Liver (tissue), 9 donors: Measurements from ENCODE around the gene BLNK. TPM values are rescaled to one million over a fixed set of nuclear protein-coding genes. Genes with fewer than 3 reads are reported as not detected.

ENCODE experiments used
- DNase-seq: peaks from one replicate; pipeline ENCODE4 v3.0.0-alpha.2; 2017; ENCODE audit warnings: low spot score
- H3K27ac ChIP-seq, 2 donors: one replicate each; pipeline ENCODE4 v1.7.0; 2013; ENCODE audit warnings: inconsistent platforms in 2 of 2, low read length in 2 of 2, control low read depth in 1 of 2, low read depth in 1 of 2, mild to moderate bottlenecking in 1 of 2
- H3K27me3 ChIP-seq, 4 donors: one replicate each; pipeline versions ENCODE4 v1.6.1 to v1.7.0; 2013; ENCODE audit warnings: low read length in 3 of 4, inconsistent platforms in 1 of 4, mild to moderate bottlenecking in 1 of 4, moderate library complexity in 1 of 4; ENCODE audit not compliant: control insufficient read depth in 4 of 4, insufficient read depth in 4 of 4
- H3K36me3 ChIP-seq, 4 donors: one replicate each; pipeline versions ENCODE4 v1.6.1 to v1.7.0; 2013; ENCODE audit warnings: low read length in 3 of 4, mild to moderate bottlenecking in 3 of 4, low read depth in 1 of 4, moderate library complexity in 1 of 4; ENCODE audit not compliant: control insufficient read depth in 4 of 4, insufficient read depth in 3 of 4
- H3K4me1 ChIP-seq, 4 donors: one replicate each; pipeline versions ENCODE4 v1.6.1 to v1.7.0; 2013; ENCODE audit warnings: low read length in 3 of 4, mild to moderate bottlenecking in 3 of 4, moderate library complexity in 1 of 4; ENCODE audit not compliant: control insufficient read depth in 4 of 4, insufficient read depth in 4 of 4
- H3K4me3 ChIP-seq, 3 donors: one replicate each; pipeline versions ENCODE4 v1.6.1 to v1.7.0; 2013; ENCODE audit warnings: low read length in 3 of 3, control low read depth in 1 of 3, low read depth in 1 of 3, mild to moderate bottlenecking in 1 of 3
- H3K9ac ChIP-seq, 2 donors: one replicate each; pipeline ENCODE4 v1.7.0; 2013; ENCODE audit warnings: low read length in 2 of 2, mild to moderate bottlenecking in 2 of 2, moderate library complexity in 2 of 2, control low read depth in 1 of 2, low read depth in 1 of 2
- H3K9me3 ChIP-seq, 4 donors: one replicate each; pipeline versions ENCODE4 v1.6.1 to v1.7.0; 2013; ENCODE audit warnings: low read length in 3 of 4; ENCODE audit not compliant: control insufficient read depth in 4 of 4
- CTCF ChIP-seq: fragments of 150-350 bp; IDR thresholded peaks from 2 replicates; pipeline ENCODE4 v1.5.1; 2017; ENCODE audit warnings: improper control_type of control experiment, low read depth, low read length; ENCODE audit not compliant: missing input control
- EGR1 ChIP-seq, 2 donors: IDR thresholded peaks; 2 replicates each; pipeline ENCODE4 v1.6.1; 2016 to 2018; ENCODE audit warnings: antibody characterized with exemption in 2 of 2, low read depth in 2 of 2
- FOXA2 ChIP-seq: IDR thresholded peaks from 2 replicates; pipeline ENCODE4 v1.6.1; 2016; ENCODE audit warnings: antibody characterized with exemption
- GABPA ChIP-seq, 2 donors: IDR thresholded peaks in 1 of 2; conservative IDR thresholded peaks in 1 of 2; 2 replicates each; pipeline ENCODE4 v1.6.1; 2016; ENCODE audit warnings: antibody characterized with exemption in 2 of 2, mild to moderate bottlenecking in 1 of 2, moderate library complexity in 1 of 2
- NR2F2 ChIP-seq: IDR thresholded peaks from 2 replicates; pipeline ENCODE4 v1.6.1; 2016; ENCODE audit warnings: antibody characterized with exemption
- REST ChIP-seq: IDR thresholded peaks from 2 replicates; pipeline ENCODE4 v1.6.1; 2016; ENCODE audit warnings: antibody characterized with exemption, mild to moderate bottlenecking
- RXRA ChIP-seq, 2 donors: IDR thresholded peaks; 2 replicates each; pipeline ENCODE4 v1.6.1; 2017 to 2018; ENCODE audit warnings: antibody characterized with exemption in 2 of 2, mild to moderate bottlenecking in 1 of 2
- SP1 ChIP-seq: IDR thresholded peaks from 2 replicates; pipeline ENCODE4 v1.6.1; 2018; ENCODE audit warnings: antibody characterized with exemption, mild to moderate bottlenecking
- WGBS: extraction: QIAGEN DNeasy Blood & Tissue Kit; methylation state at CpG from one replicate; pipeline ENCODE4 v1.1.7; 2013; 5-methylcytosine and 5-hydroxymethylcytosine counted together
- polyA plus RNA-seq, 2 donors: library from polyadenylated mRNA; stranded (reverse) in 1 of 2; unstranded in 1 of 2; fragments of 200-250 nt in 1 of 2; fragments of >200 nt in 1 of 2; fragmentation: Nextera tagmentation in 1 of 2; extraction: Ambion mirVana in 1 of 2; gene quantifications; one replicate each; pipeline versions ENCODE4 v1.2.1 to v1.2.3, GENCODE V29; 2013 to 2015
- total RNA-seq, 2 donors: library from RNA; depleted of rRNA; stranded (reverse); fragments of >200 nt; gene quantifications; one replicate each; pipeline ENCODE4 v1.2.3, GENCODE V29; 2014
- TF ChIP-seq, protein P1 (sequence below): IDR thresholded peaks from 2 replicates; pipeline ENCODE4 v1.6.1; 2016; ENCODE audit warnings: antibody characterized with exemption
- TF ChIP-seq, protein P2 (sequence below): IDR thresholded peaks from 2 replicates; pipeline ENCODE4 v1.6.1; 2016; ENCODE audit warnings: antibody characterized with exemption
- donor health status: healthy.
- donor health status: healthy.
- donor health status: healthy.
- donor health status: healthy.
- donor health status: healthy.

BLNK gene
- total and polyA plus RNA-seq, 4 donors = 3.3 to 45.2 (median 14.5) TPM

DNA sequence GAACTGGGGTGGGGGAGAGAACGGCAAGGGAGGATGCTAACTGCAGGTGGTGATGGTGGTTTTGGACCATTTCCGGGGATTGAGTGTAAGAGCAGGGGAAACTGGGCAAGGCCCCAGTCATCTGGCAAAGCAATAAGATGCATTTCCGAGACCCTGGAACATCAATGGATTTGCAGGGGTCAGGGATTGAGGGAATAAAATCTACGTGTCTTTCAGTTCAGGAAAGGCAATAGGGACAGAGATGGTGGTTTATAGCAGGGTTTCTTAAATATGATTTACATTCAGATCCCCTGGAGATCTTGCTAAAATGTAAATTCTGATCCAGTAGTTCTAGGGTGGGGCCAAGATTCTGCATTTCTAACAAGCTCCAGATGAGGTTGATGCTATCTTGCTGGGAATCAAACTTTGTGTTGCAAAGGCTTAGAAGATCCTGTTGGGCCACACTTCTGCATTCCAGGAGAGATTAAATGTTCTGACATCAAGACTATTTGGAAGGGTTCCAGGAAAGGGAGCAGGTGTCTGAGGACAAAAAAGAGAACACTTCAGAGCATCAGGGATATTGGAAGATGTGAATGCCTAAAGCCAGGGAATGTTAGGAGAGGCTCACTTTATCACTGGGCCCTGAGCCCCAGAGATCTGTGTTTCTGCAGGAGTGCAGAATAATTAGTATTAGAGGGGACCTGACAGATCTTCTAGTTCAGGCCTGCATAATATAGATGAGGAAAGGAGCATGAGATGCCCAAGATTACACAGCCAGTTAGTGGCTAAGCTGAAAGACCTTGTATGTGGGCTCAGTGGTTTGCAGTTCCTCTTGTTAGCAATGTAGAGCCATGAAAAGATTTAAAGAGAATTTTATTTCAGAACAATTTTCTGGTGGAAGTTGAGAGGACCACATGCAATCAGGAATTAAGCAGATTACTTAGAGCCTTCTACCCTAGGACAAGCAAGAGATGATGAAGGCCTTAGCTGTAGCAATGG lies 32.4 kb downstream of the BLNK start (continued):
- no peak for TF ChIP-seq CTCF
- TF ChIP-seq, protein P1, sequence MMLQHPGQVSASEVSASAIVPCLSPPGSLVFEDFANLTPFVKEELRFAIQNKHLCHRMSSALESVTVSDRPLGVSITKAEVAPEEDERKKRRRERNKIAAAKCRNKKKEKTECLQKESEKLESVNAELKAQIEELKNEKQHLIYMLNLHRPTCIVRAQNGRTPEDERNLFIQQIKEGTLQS = no peak

GRCh38 chr10:96236876-96237275 lies 34.5 kb downstream of the BLNK start:
- WGBS = 98% methylated on average over 1 of the region's 1 CpG
- H3K4me1 ChIP-seq = peaks cover 8 to 18% (median 11%) of the 10 kb centered on the region in 4 donors
- TF ChIP-seq CTCF (no peak), RXRA (IDR thresholded peaks at IDR 0.05) (no peak), SP1 (no peak), EGR1 (IDR thresholded peaks at IDR 0.05; ENCODE audit: low read depth in 2 of 2) (no peak), FOXA2 (no peak), NR2F2 (no peak), REST (no peak), GABPA (IDR thresholded peaks at IDR 0.05 in 1 of 2, conservative IDR thresholded peaks at IDR 0.05 in 1 of 2) (no peak)
- TF ChIP-seq, protein P2, sequence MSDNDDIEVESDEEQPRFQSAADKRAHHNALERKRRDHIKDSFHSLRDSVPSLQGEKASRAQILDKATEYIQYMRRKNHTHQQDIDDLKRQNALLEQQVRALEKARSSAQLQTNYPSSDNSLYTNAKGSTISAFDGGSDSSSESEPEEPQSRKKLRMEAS = no peak

More at GRCh38 chr10:96236876-96237275, 34.5 kb downstream of the BLNK start:
- DNase-seq = no peak
- no peak overlapping the region for H3K4me3 ChIP-seq
- H3K9me3 ChIP-seq = no peaks in the 10 kb centered on the region
- H3K27me3 ChIP-seq = no peaks in the 10 kb centered on the region
- no peak overlapping the region for H3K27ac ChIP-seq
- peaks cover 0 to 43% (median 30%) of the 10 kb centered on the region in 4 donors for H3K36me3 ChIP-seq
- H3K9ac ChIP-seq = no peak overlapping the region
